ENCODE data around the gene JADE1.

Gene JADE1
- total RNA-seq: 128 to 191 (median 139) reads per million in 4 donors

- peak; percentile 70 to 94 (median 84) for DNase-seq
These were observed at the start of gene JADE1 for GRCh38 chr4:128809477-128810330. JADE1 (plus strand) TSS chr4:128809700; CDS start chr4:128831759, 22,059 bp downstream.

- DNase-seq: no peak
These were observed 42.7 kb upstream of the JADE1 start for GRCh38 chr4:128766781-128767180.

DNA sequence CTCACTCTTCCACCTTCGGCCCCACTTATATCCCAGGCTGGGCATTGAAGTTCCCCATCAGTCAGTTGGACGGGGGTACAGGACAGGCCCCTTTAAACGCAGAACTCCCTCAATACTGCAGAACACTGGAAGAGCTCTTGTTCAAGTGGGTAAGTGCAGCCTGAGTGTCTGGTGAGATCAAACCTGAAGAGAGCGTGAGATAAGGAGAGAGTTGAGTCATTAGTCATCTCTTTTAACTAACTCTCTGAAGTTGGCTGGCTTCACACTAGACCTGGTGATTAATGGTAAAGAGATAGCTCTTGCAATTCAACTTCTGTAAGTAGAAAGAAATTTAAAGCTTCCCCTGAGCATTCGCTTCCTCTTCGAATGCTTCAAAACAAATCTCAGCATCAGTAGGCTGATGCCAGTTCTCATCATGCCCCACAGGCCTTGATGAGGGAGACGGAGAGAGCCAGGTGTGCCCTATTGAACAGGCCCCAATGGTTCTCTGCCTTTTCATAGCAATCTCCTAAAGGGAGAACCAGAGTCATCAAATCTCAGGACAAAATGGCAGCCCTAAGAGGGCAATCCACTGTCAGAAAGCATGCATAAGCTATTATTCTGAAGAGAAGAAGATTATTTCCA lies 41.0 kb upstream of the JADE1 start:
- no peak for DNase-seq

DNA sequence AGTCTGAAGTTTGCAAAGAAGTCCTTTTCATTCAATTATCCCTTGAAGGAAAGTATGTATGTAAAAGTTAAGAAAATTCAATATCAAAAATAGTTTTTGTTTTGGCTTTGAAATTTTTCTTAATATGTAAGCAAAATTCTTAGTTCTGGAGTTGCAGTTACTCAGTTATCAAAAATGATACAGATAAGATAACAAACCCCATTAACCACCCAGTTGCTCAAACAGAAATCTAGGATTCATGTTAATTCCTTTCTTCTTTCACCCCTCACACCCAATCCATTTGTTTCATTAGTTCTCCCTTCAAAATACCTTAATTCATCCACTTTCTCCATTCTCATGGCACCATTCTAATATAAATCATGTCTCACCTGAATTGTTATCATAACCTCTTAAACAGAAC lies 40.5 kb upstream of the JADE1 start:
- no peak for DNase-seq

- peak in 1 of 5 donors; percentile 29 for DNase-seq
These were observed 38.7 kb upstream of the JADE1 start for GRCh38 chr4:128770807-128771206.

DNA sequence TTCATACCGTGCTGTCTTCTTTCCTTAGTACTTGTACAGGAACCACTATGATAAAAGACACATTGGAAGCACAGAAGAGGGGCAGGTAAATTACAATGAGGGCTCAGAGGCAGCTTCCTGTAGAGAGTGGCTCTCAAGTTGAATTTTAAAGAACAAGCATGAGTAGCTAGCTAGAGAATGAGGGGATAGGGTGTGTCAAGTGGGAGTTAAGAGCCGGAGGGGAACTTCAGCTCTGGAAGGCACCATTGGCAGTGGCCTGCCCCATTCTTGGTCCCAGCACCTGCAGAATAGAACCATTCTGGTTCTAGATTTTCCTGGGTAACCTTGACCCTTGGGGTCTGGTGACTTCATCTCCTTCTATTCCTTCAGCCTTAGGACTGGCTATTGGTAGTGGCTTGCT lies 34.0 kb upstream of the JADE1 start:
- DNase-seq: no peak

DNA sequence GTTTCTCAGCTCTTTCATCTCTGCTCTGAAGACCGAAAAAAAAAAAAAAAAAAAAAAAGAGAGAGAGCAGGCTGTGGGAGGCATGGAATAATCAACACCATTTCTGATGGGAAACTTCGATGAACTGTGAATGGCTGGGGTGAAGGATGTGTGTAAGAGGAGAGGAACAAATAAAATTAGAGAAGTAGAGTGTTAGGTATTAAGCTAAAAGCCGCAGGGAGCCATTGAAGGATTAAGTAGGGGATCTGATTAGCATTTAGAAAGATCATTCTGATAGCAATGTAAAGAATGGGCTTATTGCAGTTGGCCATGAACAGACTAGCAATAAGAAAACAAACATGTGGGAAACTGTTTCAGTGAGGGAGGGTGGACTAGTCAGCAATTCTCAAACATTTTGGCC lies 33.6 kb upstream of the JADE1 start:
- DNase-seq: no peak

- no peak for DNase-seq
These were observed 32.7 kb upstream of the JADE1 start for GRCh38 chr4:128776794-128777216.

GRCh38 chr4:128780688-128781087 lies 28.8 kb upstream of the JADE1 start:
- DNase-seq: no peak

- peak in 4 of 5 donors; percentile 42 to 65 (median 44) for DNase-seq
These were observed 27.3 kb upstream of the JADE1 start for GRCh38 chr4:128782076-128782715.

GRCh38 chr4:128782875-128783614 lies 26.5 kb upstream of the JADE1 start:
- no peak for DNase-seq

GRCh38 chr4:128787509-128788311 lies 21.8 kb upstream of the JADE1 start:
- no peak for DNase-seq

GRCh38 chr4:128793859-128794672 lies 15.4 kb upstream of the JADE1 start:
- DNase-seq: no peak

GRCh38 chr4:128796934-128797333 lies 12.6 kb upstream of the JADE1 start:
- DNase-seq: no peak

- DNase-seq: no peak
These were observed 9.2 kb upstream of the JADE1 start for GRCh38 chr4:128800284-128800683.

GRCh38 chr4:128800701-128801284 lies 8.7 kb upstream of the JADE1 start:
- DNase-seq: no peak

- DNase-seq: peak in 1 of 5 donors; percentile 11
These were observed 6.5 kb upstream of the JADE1 start for GRCh38 chr4:128802680-128803628.

- peak in 2 of 5 donors; percentile 15 to 79 for DNase-seq
These were observed 5.7 kb upstream of the JADE1 start for GRCh38 chr4:128803783-128804182.

DNA sequence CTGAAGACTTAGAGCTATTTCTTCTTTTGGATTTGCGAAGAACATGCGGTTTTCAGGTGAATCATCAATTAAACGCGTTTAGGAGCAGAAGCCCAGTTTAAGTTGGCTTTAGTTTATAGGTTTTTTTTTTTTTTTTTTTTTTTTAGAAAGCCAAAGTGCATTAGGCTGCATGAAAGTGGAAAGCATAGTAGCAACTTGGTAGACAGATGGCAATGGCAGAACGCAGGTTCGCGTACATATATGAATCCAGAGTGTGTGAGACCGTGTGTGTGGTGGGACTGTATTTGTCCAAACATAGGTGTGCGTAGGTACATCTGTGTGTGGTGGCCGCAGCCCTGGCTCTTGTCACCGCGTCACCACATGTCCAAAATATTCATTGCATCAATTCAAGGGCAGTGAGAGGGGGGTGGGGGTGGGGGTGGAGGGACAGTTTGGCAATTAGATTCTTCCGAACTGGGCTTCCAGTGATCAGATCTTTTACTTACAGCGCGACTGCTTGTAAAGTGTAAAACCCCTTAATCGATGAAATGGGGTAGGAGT lies 901 bp downstream of the JADE1 start:
- peak in 3 of 5 donors; percentile 6 to 39 (median 18) for DNase-seq

All from T-helper 1 cell (primary cell).